IPS-20b (cell line): Measurements from ENCODE around the gene LRRC4C.

ENCODE experiments used
- H3K27ac ChIP-seq: one replicate; pipeline ENCODE4 v1.5.1; 2013; ENCODE audit warnings: low read length
- H3K27me3 ChIP-seq: 2 replicates; pipeline ENCODE4 v1.6.1; 2013; ENCODE audit warnings: mild to moderate bottlenecking, low read length, inconsistent platforms; ENCODE audit not compliant: insufficient read depth
- H3K36me3 ChIP-seq: 2 replicates; pipeline ENCODE4 v1.6.1; 2013; ENCODE audit warnings: low read depth, mild to moderate bottlenecking, inconsistent platforms, low read length, moderate library complexity; ENCODE audit not compliant: insufficient read depth
- H3K4me1 ChIP-seq: 2 replicates; pipeline ENCODE4 v1.6.1; 2013; ENCODE audit warnings: mild to moderate bottlenecking, control low read depth, inconsistent platforms, low read length, moderate library complexity; ENCODE audit not compliant: insufficient read depth
- H3K4me3 ChIP-seq: 2 replicates; pipeline ENCODE4 v1.5.1; 2013; ENCODE audit warnings: mild to moderate bottlenecking, low read length, inconsistent platforms
- H3K9ac ChIP-seq: 2 replicates; pipeline ENCODE4 v1.6.1; 2013; ENCODE audit warnings: low read depth, mild to moderate bottlenecking, inconsistent platforms, low read length, moderate library complexity
- H3K9me3 ChIP-seq: 2 replicates; pipeline ENCODE4 v1.6.1; 2013; ENCODE audit warnings: mild to moderate bottlenecking, low read depth, low read length, inconsistent platforms; ENCODE audit not compliant: insufficient read depth

LRRC4C gene

DNA sequence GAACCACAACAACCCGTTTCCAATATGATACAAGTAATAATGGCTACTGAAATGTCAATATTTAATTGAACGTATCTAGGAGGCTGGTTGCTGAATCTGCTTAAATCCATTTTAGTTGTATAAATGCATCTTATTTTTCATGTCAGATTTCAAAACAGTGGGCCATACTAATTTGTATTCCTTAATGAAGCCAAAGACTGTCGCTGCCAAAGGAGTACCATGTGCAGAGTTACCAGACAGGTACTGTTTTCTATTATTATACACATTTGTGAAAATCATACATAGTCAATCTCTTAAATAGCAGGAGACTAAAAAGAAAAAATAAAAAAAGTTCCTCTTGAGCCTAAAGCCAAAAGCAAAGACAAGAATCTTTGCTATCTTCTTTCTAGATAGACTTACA is 632.3 kb downstream of the LRRC4C start:
- H3K27ac ChIP-seq: no peak overlapping the region
- H3K4me1 ChIP-seq: no peaks in the 10 kb centered on the region
- H3K27me3 ChIP-seq: no peaks in the 10 kb centered on the region
- no peaks in the 10 kb centered on the region for H3K36me3 ChIP-seq
- H3K4me3 ChIP-seq: no peak overlapping the region
- no peaks in the 10 kb centered on the region for H3K9me3 ChIP-seq
- H3K9ac ChIP-seq: no peak overlapping the region

DNA sequence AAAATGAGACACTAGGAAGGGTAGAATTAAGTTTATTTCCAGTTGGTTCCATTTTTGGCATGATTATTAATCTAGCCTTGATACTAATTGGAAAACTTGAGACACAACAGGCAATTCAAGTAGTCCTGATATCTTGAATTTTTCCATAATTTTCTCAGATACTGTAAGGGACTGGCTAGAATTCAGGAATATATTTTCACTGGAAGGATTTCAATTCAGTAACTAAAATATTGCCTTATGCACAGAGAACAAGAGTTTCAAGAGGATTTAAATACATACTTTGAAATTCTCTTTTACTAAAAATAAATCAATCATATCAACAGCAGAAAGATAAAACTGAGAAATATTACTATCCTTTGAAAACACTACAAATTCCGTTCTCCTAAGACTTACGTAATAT is 632.9 kb downstream of the LRRC4C start:
- Histone ChIP-seq H3K4me3 (no peak overlapping the region), H3K9me3 (no peaks in the 10 kb centered on the region), H3K9ac (no peak overlapping the region), H3K36me3 (no peaks in the 10 kb centered on the region), H3K4me1 (no peaks in the 10 kb centered on the region), H3K27ac (no peak overlapping the region), H3K27me3 (no peaks in the 10 kb centered on the region)

DNA sequence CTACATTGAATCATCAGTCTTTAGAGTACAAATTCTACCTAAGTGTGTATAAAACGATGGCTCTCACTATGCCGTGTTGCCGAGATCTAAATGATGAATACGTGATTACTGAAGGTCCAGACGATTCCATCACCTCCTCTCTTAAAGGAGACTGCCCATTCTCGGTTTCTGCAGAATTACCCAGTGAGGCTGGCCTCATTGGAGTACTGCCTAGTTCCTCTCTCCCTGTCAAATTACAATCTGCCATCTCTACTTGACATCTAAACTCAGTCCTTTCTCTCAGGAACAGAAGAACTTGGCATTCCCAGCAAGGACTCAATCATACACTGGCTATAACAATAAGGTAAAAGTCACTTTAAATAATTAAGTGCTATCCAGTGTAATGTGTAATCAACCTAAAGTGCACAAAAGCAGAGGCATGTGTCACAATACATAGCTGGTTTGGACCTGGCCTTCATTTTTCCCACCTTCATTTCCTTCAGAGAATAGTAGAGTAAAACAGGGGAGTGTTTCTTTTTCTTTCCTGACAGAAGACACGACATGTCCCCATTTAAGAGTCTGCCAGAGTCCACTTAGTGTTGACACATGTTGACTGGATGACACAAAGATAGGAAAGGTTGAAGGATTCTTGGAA is 634.1 kb downstream of the LRRC4C start:
- no peaks in the 10 kb centered on the region for H3K27me3 ChIP-seq

DNA sequence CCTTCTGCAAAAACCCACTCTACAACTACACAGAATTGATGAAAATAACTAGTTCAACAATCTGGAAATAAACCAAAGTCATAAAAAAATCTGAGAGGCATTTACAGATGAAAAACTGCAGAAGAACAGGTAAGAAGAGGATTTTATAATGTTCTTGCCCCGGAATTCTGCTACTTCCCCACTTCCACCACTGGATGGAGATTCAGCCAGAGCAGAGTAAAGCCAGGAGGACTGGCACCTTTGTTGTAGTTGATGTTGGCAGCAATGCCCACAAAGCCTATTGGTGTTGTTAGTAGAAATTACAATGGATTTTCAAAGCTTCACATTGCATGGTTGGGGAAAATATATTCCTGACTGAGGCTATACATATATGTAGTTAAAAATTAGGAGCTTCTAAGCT is 640.2 kb downstream of the LRRC4C start:
- no peak overlapping the region for H3K9ac ChIP-seq
- no peak overlapping the region for H3K27ac ChIP-seq
- H3K9me3 ChIP-seq: no peaks in the 10 kb centered on the region
- no peak overlapping the region for H3K4me3 ChIP-seq
- H3K27me3 ChIP-seq: no peaks in the 10 kb centered on the region
- H3K36me3 ChIP-seq: no peaks in the 10 kb centered on the region
- H3K4me1 ChIP-seq: 0 out of 2 replicates have a peak, but pooled peaks cover 2% of the 10 kb centered on the region

More for the DNA sequence above, 634.1 kb downstream of the LRRC4C start:
- no peaks in the 10 kb centered on the region for H3K36me3 ChIP-seq
- no peaks in the 10 kb centered on the region for H3K4me1 ChIP-seq
- no peak overlapping the region for H3K27ac ChIP-seq
- H3K9ac ChIP-seq: no peak overlapping the region
- H3K9me3 ChIP-seq: no peaks in the 10 kb centered on the region
- no peak overlapping the region for H3K4me3 ChIP-seq

DNA sequence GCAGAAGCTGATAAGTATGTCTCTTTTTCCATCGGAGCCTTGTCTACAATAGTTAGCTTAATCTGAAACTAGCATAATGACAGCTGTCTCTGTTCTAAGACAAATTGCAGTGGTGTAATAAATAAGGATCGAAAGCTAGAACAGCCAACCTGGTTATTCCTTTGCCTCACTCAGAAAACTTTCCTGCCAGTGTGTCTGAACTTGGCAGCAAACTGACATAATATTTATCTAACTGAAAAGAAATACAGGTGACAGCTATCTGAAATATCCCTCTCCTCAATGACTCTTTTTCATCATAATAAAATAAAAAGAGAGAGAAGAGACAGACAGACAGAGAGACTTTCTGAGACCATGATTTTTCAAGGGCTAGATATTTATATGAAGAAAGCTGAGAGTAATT is 642.5 kb downstream of the LRRC4C start:
- H3K36me3 ChIP-seq: no peaks in the 10 kb centered on the region
- no peaks in the 10 kb centered on the region for H3K9me3 ChIP-seq
- H3K9ac ChIP-seq: no peak overlapping the region
- H3K27me3 ChIP-seq: no peaks in the 10 kb centered on the region
- no peak overlapping the region for H3K27ac ChIP-seq
- no peak overlapping the region for H3K4me3 ChIP-seq
- H3K4me1 ChIP-seq: 0 out of 2 replicates have a peak, but pooled peaks cover 2% of the 10 kb centered on the region

DNA sequence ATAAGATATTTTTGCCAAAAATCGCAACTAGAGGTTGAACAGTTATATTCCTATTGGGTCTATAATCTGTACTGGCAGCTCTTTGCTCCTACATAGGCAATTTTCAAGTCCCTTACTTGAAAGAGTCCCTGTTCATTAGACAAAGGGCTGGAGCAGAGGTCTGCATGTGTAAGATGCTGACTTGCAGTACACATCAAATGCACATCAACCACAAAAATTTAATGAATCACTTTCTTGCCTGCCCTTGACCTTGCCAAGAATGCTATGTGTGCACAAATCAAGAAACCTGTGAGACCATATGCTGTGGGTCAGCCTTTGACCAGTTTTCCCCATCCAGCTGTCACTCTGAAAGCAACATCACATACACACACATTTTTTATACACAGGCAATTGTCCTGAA is 661.5 kb downstream of the LRRC4C start:
- Histone ChIP-seq H3K27me3 (no peaks in the 10 kb centered on the region), H3K4me3 (no peak overlapping the region), H3K9me3 (no peaks in the 10 kb centered on the region), H3K4me1 (no peaks in the 10 kb centered on the region), H3K27ac (no peak overlapping the region), H3K9ac (no peak overlapping the region), H3K36me3 (no peaks in the 10 kb centered on the region)

DNA sequence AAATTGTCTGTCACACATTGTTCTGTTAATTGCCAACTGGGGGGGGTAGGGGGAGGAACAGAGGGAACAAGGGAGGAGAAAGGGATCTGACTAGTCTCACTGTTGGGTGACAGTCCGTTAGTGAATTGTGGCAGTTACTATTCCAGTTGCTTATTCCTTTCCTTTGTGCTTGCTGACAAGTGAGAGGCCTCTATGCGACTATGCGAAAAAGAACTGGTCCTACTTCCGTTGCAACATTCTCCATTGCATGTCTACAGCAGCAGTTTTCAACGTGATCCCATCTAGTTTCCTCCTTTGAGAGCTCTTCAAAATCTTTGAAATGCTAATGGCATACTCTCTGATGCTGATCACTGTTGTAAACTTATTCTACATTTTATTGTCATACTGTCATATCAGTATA is 672.2 kb downstream of the LRRC4C start:
- Histone ChIP-seq H3K4me1 (peaks cover 13% of the 10 kb centered on the region; the same call in 1 of the 2 replicates), H3K4me3 (no peak overlapping the region), H3K9ac (no peak overlapping the region), H3K9me3 (no peaks in the 10 kb centered on the region), H3K36me3 (no peaks in the 10 kb centered on the region), H3K27ac (no peak overlapping the region), H3K27me3 (no peaks in the 10 kb centered on the region)

DNA sequence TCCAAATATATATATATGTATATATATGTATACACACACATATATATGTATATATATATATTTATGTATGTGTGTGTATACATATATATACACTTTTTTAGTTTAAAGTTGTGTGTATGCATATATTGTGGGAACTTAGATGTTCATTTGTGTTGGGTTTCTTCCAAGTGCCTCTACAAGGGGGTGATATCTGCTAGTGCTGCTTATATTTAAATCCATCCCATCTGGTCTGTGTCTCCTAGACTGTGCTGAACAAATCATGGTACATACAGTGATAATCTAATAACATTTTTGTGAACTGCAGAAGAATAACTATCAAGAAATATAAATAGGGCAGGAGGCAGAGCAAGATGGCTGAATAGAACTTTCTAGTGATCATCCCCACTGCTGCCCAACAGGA is 696.4 kb downstream of the LRRC4C start:
- Histone ChIP-seq H3K27me3 (no peaks in the 10 kb centered on the region), H3K9me3 (no peaks in the 10 kb centered on the region), H3K4me3 (no peak overlapping the region), H3K36me3 (no peaks in the 10 kb centered on the region), H3K9ac (no peak overlapping the region), H3K4me1 (no peaks in the 10 kb centered on the region), H3K27ac (no peak overlapping the region)

DNA sequence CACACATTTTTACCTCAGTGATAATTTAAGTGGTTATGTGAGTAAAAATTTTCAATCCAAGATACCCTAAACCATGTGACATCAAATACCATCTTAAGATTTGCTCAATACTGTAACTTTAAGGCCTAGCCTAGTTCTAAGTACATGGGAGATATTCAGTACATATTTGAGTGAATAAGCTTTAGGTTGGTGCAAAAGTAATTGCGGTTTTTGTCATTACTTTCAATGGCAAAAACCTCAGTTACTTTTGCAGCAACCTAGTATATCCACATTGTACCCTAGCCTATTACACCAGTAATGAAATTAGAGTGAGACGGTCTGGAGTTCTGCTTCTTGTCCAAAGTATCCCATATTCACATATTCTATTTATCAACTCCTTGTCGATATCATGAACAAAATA is 700.1 kb downstream of the LRRC4C start:
- no peaks in the 10 kb centered on the region for H3K4me1 ChIP-seq
- H3K9me3 ChIP-seq: no peaks in the 10 kb centered on the region
- no peaks in the 10 kb centered on the region for H3K36me3 ChIP-seq
- no peak overlapping the region for H3K9ac ChIP-seq
- no peak overlapping the region for H3K27ac ChIP-seq
- no peak overlapping the region for H3K4me3 ChIP-seq
- no peaks in the 10 kb centered on the region for H3K27me3 ChIP-seq

DNA sequence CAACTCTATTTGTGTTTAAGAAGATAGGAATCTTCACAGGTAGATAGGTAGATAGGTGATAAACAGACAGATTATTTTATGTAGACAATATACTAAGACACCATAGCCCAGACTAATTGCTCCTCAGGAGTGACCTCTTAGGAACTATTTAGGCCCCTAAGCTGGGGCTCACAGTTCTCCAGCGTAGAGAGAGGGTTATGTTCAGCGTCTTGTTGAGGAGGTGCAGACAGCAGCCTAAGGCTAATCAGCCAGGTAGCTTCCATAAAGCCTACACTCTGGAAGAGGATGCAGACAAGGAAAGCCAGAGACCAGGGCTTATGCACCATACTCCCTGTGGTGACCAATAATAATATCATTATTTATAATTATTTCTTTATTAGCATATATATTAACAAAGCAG is 705.2 kb downstream of the LRRC4C start:
- H3K27ac ChIP-seq: no peak overlapping the region
- no peaks in the 10 kb centered on the region for H3K9me3 ChIP-seq
- no peaks in the 10 kb centered on the region for H3K4me1 ChIP-seq
- no peaks in the 10 kb centered on the region for H3K36me3 ChIP-seq
- H3K4me3 ChIP-seq: no peak overlapping the region
- no peak overlapping the region for H3K9ac ChIP-seq
- no peaks in the 10 kb centered on the region for H3K27me3 ChIP-seq

DNA sequence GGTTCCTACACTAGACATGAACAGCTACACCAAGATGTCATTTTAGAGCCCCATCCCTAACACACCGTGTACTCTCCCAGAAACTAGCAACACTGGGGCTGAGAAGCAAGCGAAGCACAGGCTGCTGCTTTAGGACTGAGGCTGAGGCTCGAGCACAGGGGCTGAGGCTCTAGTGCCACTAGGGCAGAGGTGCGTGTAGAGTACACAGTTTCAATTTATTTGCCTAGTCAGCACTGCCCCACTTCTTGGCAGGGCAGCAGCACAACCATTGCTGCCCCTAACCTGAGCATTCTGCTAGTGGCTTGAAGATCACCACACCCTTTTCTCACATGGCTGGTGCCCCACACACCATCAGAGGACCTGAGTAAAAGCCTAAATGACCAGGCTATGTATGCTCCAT is 713.2 kb downstream of the LRRC4C start:
- no peaks in the 10 kb centered on the region for H3K4me1 ChIP-seq
- H3K9me3 ChIP-seq: no peaks in the 10 kb centered on the region
- H3K4me3 ChIP-seq: no peak overlapping the region
- H3K27me3 ChIP-seq: no peaks in the 10 kb centered on the region
- no peaks in the 10 kb centered on the region for H3K36me3 ChIP-seq
- no peak overlapping the region for H3K27ac ChIP-seq
- no peak overlapping the region for H3K9ac ChIP-seq

DNA sequence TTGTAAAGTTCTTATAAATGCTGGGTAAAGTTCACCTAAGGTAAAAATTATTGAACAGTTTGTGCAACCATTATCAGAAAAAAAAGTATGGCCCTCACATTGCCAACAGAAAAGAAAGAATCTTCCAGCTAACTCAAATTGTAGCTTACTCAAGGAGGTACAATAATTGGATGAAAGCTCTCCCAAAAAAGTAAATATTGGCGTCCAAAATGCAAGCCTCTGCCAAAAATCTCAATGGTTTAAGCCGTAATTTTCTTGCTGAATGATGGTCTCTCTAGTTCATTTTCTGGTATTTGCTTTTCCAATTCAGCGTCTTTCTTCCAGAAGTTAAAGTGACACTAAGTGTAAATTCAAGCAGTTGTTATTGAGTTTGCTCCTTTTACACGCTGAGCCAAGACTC is 727.3 kb downstream of the LRRC4C start:
- no peaks in the 10 kb centered on the region for H3K36me3 ChIP-seq
- H3K9ac ChIP-seq: no peak overlapping the region
- H3K27ac ChIP-seq: no peak overlapping the region
- H3K4me3 ChIP-seq: no peak overlapping the region
- no peaks in the 10 kb centered on the region for H3K9me3 ChIP-seq
- no peaks in the 10 kb centered on the region for H3K27me3 ChIP-seq
- H3K4me1 ChIP-seq: no peaks in the 10 kb centered on the region
